HG03097 (cell line): ENCODE measurements around the gene PARG.
A peak's percentile ranks its signal among the peaks of the same experiment; 100 is the strongest.
"Not testable (repeated sequence)": the region's sequence is repeated elsewhere in the genome, so short reads cannot be mapped to it uniquely, and the experiment has no call there.

ENCODE experiments used
- ATAC-seq: cut with Tn5 transposase; IDR thresholded peaks from one replicate; pipeline ENCODE4 v1.9.1; 2021; ENCODE audit not compliant: unreplicated experiment, low FRiP score

PARG gene

DNA sequence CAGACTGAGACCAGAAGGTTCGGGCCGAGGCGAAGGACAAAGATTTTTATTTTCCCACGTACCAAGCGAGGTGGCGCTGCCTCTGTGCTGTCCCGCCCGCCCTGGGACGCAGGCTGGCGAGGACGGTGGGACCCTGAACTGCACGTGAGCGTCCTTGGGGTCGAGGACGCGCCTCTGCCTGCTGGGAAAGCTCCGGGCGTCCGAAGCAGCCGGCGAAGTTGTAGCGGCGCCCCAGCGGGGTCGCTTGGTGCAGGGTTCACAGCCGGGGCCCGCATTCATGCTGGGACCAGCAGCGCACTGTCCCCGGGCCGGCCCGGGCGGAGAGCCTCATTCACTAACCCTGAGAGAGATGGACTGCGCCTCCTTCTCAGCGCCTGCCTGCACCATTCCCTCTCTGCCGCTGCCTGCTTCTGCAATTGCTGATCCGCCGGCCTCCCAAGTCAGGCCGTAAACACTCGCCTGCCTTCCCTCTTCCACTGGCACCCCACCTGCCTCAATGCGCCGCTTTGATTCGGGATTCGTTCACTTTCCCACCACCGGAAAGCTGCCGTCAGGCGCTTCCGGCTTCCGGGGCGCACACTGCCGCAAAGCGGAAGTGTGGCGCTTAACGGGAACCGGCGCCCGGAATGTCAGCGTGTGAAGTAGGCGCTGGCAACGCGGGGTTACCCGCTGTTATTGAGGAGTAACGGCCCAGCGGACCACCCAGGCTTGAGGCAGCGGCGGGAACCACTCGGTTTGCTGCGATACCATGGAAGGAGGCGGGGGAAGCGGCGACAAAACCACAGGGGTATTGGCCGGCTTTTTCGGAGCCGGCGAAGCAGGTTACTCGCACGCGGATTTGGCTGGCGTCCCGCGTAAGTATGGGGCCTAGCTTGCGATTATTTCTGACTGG, at the start of gene PARG, which contains the start of gene TIMM23B:
Gene PARG, minus strand, starts transcription at position 581 of the 892 bp plus-strand sequence. Its CDS starts 302 bp downstream, at position 279.
Gene TIMM23B, plus strand, starts transcription at position 607 of the 892 bp plus-strand sequence. Its CDS starts 142 bp downstream, at position 749.
- ATAC-seq = peak; percentile 60

DNA sequence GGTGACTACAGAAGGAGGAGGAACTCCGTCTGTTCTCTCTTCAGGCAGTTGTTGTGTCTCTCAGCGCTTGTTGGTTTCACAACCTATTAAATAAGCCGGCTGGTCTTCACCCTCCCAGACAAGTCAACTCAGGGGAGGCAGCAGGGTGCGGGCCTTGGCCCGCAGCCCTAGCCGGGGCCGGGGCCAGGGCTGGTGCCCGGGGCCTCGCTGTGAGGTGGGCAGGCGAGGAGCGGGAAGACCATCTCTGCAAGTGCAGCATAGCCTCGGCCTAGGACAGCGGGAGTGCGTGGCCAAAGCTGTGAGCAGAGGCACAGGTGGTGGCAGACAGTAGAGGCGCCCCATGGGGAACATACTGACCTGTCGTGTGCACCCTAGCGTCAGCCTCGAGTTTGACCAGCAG, 46.5 kb upstream of the PARG start, which contains the start of gene AGAP6:
Gene AGAP6, plus strand, starts transcription at position 31 of the 400 bp plus-strand sequence. Its CDS starts 310 bp downstream, at position 341.
- ATAC-seq = not testable (repeated sequence)

DNA sequence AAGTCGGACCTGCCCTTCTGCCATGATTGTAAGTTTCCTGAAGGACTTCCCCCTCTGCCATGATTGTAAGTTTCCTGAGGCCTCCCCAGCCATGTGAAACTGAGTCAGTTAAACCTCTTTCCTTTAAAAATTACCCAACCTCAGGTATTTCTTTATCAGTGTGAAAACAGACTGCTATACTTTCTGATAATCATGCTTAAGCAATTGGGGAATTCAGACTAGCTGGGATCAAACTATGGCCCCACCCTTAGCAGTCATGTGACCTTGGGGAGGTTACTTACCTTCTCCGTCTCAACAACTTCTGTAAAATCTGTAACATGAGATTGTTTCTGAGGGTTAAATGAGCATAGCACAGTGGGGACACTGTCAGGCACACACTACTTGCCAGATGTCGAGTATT, 45.4 kb upstream of the PARG start:
- not testable (repeated sequence) for ATAC-seq

DNA sequence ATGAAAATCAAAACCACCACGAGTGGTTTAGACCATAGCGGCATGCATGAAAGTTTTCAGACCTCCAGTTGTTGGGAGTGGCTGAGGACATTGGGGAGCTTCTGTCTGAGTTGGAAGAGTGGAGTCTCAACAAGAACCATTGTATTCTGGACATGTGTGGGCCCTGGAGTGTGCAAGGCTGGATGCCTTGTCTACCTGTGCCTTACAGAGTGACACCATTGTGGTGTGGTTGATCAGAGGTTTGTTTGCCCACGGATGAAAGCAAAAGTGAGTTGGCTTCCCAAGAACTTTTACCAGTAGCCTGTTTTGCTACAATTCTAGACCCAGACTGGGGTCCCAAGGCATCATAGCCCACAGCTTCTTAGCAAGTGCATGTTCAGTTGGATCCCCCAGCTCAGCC, 35.9 kb upstream of the PARG start:
- not testable (repeated sequence) for ATAC-seq

DNA sequence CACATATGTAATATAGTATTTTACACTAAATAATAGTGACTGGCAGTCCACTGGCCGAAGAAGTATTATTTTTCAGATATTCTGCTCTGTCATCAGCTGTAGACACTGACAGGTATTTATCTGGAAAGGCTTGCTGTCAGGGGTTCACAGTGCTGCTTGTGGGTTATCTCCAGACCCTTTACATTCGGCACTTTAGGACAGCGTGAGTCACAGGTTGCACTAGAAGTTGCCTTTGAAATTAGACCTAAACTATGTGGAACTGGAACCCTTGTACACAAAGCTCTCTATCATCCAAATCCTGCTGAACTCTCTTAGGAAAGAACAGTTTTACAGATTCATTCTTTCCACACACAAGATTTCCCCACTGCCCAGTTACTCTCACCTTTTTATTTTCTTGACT, 30.3 kb upstream of the PARG start:
- not testable (repeated sequence) for ATAC-seq

DNA sequence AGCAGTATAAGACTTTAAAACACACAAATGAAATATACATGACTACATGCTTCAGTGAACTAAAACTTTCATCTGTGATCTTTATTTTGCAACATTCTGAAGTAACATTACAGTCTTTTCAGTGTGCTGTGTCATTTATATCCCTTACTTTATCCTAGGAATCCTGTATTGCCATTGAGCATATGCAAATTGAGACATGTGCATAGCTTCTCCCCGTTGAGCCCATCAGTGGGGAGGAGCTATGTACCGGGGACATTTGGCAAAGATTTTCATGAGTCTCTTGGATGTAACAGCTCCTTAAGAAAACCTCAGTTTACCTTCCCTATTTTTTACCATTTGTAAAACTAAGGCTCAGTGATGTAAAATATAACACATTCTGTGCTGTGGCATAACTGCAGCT, 29.6 kb upstream of the PARG start:
- not testable (repeated sequence) for ATAC-seq

DNA sequence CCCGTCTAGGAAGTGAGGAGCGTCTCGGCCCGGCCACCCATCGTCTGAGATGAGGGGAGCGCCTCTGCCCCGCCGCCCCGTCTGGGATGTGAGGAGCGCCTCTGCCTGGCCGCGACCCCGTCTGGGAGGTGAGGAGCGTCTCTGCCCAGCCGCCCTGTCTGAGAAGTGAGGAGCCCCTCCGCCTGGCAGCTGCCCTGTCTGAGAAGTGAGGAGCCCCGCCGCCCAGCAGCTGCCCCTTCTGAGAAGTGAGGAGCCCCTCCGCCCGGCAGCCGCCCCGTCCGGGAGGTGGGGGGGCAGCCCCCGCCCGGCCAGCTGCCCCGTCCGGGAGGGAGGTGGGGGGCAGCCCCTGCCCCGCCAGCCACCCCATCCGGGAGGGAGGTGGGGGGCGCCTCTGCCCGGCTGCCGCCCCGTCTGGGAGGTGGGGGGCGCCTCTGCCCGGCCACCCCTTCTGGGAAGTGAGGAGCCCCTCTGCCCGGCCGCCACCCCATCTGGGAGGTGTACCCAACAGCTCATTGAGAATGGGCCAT, 28.6 kb upstream of the PARG start:
- ATAC-seq = not testable (repeated sequence)

DNA sequence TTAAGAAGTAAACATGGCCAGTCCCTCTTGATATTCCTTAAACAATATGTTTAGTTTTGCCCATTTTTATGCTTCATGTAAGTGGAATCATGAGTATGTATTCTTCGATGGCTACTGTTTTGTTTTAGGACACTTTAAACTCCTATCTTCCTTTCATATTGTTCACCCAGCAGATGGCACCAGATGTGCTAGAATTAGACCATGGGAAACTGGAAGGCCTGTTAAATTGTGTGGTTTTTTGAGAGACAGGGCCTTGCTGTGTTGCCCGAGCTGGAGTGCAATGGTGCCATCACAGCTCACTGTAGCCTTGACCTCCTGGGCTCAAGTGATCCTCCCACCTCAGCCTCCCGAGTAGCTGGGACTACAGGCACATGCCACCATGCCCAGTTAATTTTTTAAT, 11.3 kb upstream of the PARG start:
- not testable (repeated sequence) for ATAC-seq

DNA sequence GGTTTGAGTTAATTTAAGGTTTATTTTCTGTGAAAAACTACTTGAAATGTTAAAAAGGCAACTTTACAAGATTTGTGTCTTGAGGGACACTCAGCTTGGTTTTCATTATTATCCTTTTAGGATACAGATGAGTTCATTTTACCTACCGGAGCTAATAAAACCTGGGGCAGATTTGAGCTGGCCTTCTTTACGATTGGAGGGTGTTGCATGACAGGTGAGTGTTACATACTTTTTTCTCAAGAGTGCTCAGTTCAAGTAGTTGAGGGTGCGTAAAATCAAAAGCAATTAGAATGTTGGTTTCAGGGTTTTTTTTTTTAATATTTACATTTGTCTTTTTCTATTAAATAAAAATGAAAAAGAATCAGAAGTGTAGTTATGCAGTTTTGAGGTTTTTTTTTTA, 10.2 kb upstream of the PARG start:
- not testable (repeated sequence) for ATAC-seq

DNA sequence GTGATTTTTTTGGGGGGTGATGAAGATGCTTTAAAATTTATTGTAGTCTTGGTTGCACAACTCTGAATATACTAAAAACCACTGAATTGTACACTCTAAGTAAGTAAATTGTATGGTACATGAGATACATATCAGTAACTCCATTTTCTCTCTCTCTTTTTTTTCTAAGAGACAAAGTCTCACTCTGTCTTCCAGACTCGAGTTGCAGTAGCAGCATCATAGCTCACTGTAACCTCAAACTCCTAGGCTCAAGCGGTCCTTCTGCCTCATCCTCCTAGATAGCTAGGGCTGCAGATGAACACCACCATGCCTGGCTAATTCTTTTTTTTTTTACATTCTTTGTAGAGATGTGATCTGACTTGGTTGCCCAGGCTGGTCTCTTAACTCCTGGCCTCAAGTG, 6.9 kb upstream of the PARG start:
- ATAC-seq = not testable (repeated sequence)

DNA sequence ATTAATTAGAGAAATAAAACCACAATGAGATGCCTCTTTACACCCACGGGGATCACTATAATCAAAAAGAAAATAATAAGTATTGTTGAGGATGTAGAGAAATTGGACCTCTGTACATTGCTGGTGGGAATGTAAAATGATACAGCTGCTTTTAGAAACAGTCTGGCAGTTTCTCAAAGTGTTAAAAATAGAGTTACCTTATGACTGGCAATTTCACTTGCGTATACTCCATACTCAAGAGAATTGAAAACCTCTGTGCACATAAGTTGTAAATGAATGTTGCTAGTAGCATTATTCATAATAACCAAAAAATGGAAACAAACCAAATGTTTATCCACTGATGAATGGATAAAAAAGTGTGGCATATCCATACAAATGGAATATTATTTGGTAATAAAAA, 6.3 kb upstream of the PARG start:
- ATAC-seq = not testable (repeated sequence)

DNA sequence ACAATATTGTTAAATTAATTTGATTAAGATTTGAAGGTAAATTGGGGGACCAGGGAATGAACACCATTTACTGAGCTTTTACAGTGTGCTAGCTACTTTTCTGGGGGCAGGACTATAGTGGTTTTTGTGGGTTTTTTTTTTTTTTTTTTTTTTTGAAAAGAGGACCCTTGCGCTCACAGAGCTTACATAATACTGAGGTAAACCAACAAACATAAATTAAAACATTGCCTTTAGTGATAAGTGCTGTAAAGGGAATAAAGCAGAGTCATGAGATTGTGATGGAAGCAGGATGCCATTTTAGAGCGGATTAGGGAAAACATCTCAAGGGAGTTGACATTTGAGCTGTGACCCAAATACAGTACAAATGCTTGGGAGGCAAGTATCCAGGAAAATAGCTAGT, 1.8 kb upstream of the PARG start:
- not testable (repeated sequence) for ATAC-seq

DNA sequence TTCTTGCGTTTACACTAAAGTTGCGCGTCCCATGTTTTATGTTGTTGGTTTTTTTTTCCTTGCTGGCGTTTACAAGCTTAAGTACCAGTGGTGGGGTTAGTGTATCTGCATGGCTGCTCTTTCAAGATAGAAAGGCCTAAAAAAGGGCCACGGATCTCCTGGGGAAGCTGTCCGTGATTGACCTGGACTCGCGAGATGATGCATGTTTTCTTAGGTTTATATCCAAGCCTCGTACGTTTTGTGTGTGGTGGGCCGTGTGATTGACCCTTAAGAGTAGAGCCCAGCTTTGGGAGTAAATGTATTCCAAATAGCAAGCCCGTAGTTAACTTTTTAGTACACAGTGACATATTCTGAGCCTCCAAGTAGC, 495 bp upstream of the PARG start:
- peak; percentile 8 for ATAC-seq

DNA sequence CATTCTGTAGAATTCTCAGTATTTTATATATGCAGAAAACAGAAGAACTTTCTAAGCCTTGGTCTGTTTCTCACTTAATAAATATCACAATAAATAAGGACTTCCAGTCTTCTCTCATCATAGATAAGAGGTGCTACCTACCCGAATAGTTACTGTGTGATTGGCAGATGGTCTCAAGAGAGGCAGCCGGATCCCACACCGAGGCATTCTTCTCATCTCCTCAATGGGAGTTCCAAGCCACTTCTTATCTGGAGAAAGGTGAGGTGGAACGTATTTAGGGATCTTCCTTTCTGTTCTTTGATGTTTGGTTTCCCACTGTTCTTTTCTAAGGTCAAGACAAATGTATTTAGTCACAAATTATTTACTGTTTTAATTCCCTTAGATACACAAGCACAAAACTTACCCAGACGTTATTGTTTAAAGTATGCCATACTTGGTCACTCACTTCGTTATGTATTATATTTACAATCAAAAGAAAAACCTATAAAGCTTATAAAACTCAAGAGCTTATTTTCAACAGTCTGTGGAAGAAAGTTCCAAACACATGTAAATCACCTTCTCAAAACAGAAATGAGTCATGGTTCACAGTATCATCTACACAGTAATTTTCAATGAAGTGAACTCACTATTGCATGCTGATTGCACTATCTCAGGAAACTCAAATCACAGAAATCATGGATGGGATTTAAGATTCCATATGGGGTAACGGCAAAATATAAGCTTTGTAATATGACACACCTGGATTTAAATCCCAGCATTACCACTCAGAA, 9.7 kb downstream of the PARG start:
- ATAC-seq = not testable (repeated sequence)

DNA sequence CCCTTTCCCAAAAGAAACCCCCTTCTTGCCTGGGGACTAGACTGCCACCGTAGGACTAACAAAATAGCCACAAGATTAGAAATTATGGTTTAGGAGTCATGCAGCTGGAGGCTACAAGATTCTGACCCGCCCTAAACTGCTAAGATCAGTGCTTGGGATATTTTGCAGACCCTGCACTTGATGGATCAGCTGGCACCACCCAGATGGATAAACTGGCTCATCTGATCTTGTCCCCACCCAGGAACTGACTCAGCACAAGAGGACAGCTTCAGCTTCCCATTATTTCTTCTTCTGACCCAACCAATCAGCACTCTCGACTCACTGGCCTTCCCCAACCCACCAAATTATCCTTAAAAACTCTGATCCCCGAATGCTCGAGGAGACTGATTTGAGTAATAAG, 10.6 kb downstream of the PARG start:
- not testable (repeated sequence) for ATAC-seq

DNA sequence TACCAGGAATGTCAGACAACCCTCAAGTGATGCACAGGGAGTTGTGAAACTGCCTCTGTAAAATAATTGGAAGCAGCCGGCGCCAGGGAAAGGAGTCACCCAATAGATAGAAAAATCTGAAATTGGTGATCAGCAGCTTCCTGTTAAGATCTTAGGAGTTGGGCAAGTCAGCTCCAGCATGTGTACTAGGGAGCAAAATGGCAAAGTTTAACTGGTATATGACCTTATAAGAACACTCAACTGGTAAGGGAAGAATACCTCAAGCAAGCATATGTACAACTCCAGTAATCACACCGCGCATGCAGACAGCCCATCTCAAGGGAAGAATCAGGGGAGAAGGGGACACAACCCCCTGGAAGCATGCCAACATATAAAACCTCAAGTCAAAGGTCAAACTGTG, 18.3 kb downstream of the PARG start:
- ATAC-seq = not testable (repeated sequence)

DNA sequence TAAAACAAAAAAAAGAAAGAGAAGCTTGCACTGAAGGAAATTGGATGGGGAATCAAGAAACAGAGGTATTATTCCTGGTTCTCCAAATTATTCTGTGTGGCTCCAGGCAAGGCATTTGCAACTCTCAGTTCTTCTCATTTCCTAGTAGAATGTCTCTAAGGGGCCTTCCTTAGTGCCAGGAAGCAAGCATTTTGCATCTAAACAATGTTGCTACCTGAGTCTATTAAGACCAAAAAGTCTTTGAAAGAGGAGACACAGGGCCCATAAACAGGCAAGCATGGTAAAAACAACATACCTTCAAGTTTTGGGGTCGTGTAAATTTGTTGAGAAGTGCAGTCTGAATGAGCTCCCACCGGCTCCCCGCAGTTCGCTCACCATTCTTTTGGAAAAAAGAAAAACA, 19.8 kb downstream of the PARG start:
- ATAC-seq = not testable (repeated sequence)

DNA sequence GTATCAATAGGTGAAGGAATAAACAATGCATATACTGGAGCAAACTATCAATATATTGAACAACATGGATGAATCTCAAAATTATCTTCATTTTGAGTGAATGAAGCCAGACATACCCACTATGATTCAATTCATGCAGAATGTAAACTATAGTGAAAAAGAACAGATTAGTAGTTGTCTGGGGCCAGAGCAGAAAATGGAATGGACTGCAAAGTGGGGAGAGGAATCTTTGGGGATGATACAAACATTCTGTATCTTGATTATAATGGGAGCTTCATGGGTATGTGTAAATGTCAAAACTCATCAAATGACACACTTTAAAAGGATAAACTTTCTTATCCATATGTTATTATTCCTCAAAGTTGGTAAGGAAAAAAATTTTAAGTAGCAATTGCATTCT, 23.9 kb downstream of the PARG start:
- not testable (repeated sequence) for ATAC-seq

DNA sequence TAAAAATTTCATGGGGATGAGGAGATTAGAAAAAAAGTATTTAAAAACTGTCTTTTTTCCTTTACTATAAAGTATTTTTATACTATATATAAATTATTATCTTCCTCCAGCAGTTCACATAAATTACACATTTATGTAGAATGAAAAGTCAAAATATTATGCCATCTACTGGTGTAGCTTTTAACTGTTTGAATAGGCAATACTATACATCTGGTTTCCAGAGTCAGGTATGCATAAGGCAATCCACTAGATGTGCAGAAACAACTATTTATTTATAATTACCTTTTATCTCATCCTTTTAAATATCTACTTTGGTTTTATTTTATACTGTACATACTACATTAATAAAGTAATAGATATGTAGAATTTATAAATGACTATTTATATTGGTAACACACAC, 25.4 kb downstream of the PARG start:
- not testable (repeated sequence) for ATAC-seq

DNA sequence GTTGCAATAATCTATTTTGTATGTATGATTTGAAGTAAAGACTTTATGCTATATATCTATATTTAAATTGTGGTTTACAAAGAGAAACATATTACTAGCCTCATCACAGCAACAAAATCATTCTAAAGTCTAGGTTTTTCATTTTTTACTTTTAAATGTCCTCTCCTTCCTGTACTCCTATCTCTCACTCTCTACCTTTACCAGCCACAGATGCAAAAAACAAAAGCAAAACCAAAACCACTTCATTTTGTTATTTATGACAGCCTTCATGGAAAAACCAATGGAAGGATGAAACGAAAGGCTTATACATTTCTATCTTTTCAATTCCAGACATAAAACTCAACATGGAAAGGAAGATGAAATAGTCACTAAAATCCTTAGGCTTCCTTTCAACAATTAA, 31.5 kb downstream of the PARG start:
- not testable (repeated sequence) for ATAC-seq
